GM18526 (cell line): ENCODE data around the gene DPH1.

Experiments used
- POLR2A ChIP-seq: IDR thresholded peaks from 3 replicates; pipeline ENCODE4 v1.6.1; 2011; ENCODE audit not compliant: insufficient read length; ENCODE audit errors: extremely low read depth

Gene DPH1

DNA sequence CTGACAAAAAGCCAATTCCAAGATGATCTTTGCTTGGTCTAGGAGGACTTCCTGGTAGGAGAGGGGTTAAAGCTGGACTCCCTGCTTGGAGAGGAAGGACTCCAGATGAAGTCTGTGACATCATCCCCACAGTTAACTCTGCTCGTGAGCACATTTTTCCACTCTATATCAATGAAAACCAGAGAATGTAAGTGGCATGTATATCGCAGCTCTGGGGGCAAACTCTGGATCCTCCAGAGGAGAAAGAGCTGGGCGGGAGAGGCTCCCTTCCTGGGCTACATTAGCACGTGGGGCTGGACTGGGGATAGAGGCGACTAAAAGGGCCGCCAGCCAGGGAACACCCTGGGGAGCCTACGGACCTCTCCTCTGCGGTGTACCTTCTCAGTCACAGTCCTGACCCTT, 59.1 kb downstream of the DPH1 start:
- no peak for TF ChIP-seq POLR2A

DNA sequence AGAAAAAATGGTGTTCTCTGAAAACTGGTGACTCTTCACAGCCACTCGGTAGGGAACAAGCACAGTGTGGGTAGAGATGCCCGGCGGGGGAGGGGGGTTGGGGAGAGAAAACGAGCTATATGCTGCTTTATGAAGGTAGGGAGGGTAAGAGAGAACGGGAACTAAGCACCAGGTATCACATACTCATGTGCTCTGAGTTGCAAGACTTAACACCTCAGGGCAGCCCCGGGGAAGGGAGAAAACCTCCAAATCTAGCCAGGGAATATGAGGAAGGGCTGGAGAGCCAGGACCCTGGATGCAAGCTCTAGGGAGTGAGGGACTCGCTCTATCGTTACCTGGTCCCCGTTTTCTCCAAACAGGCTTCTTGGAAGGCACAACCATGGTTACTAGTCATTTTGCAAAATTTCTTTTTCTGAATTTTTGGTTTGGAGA, 60.3 kb downstream of the DPH1 start:
- TF ChIP-seq POLR2A = no peak

DNA sequence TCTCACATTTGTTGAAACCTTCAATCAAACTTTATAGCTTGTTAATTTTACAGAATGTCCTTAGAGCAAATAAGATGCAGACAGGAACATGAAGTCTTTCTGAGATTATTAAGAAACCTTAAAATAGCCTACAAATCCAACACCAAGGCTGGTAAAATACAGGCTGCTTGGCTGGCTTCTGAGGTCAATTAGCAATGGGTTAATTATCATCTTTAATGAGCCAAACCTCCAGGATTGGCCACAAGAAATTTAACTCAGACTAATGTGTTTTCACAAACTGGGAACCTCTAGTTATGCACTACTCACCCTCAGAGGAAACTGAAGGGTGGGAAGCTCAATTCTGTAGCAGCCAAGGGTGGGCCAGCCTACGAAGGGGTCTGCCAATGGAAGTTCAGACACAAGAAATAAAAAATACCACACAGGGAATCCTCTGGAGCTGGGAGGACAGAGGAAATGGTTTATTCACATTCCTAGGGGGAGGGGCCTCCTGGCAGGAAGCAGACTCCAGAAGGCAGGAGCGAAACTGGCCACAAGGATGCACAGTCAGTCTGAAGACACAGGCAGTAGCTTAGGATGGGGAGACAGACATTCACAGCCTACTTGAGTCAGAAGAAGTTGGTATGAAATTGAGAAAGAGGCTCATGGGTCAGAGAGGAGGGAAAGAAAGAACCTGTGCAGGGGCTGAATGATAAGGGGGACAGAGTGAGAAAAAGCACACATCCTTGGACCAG, 61.0 kb downstream of the DPH1 start:
- TF ChIP-seq POLR2A = no peak

DNA sequence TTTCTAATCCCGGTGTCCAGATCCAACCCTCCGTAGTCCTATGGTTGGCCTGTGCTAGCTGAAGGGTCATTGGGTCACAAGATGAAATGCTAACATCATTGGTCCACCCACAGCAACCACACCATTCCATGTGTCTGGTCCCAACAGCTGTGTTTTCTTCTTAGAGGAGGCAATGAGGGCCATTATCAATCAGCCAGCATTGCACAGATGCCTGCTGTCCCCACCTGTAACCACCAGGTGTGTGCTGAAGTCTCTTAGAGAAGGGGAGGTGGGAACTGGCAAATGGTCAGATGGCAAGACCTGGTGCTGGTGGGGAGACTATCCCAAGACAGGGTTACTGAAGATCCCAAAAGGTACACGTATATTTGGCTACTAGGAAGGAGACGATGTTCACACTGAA, 62.3 kb downstream of the DPH1 start:
- TF ChIP-seq POLR2A = no peak

DNA sequence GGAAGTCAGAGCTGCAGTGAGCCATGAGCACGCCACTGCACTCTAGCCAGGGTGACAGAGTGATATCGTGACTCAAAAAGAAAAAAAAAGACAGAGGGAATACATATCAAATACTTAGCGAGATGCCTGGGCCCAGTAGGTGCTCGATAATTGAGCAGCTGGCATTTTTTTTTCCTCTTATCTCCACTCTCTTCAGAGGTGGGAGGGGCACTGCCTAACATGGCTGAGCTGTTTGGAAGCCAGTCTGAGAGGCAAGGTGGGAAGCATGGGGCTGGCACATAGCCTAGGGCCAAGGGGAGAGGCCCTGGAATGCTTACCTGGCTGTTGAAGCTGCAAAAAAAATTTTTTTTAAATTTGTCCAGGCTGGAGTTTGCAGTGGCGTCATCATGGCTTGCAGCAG, 63.4 kb downstream of the DPH1 start:
- no peak for TF ChIP-seq POLR2A
